ENCODE data around the gene MIDN.
A peak's percentile ranks its signal among the peaks of the same experiment; 100 is the strongest.

MIDN gene

DNA sequence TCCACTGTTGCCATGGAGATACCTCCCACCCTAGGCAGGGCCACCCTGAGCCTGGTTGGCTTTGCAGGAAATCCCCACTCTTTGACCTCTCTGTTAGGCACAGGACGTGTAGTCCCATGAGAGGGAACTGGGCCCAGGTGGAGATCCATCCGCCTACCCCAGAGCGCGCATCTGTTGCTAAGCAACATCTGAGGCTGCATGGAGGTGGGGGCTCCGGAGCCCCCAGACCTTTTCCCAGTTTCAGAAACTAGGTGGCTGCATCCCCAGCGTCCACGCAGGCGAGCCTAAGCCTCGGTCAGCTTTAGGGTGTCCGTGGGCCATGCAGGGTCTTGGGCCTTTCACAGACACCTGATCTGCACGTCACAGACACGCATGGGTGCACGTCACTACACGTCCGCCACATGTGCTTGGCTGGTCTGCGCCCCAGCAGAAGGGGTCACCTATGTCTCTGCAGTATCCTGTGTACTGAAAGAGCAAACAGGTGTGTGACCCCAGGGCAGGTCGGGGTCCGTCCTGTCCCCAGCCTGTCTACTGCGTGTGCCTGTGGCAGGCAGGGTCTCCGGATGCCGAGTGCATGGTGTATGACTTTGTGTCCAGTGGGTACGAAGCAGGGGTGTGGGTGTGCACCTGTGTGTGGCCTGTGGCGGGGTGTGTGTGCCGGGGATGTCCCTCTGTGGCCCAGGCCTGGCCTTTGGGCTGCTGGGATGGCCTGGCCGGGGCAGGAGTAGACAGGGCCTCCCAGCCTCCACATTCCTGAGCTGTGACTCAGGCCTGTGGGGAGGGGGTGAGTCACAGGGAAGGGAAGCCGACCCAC is 16.6 kb downstream of the MIDN start:
- peak overlapping the region; percentile 2 for H4K8ac ChIP-seq (ENCODE audit: low read depth, low read length)
- H3K9me3 ChIP-seq (ENCODE audit: insufficient read depth, low read depth, low read length): no peaks in the 10 kb centered on the region
- H2AK5ac ChIP-seq (ENCODE audit: low read length): peak overlapping the region; percentile 16
- no peak overlapping the region for H4K12ac ChIP-seq (ENCODE audit: low read depth, low read length)
- no peak overlapping the region for H3K9ac ChIP-seq (ENCODE audit: low read length)
- peaks cover 43% of the 10 kb centered on the region for H3K79me1 ChIP-seq (ENCODE audit: low read length)
- H2BK12ac ChIP-seq (ENCODE audit: low read length): peak overlapping the region; percentile 71
- H3K36me3 ChIP-seq (ENCODE audit: control insufficient read depth in 1 of 2, insufficient read depth in 2 of 2, low read length in 2 of 2): no peaks in the 10 kb centered on the region
- no peaks in the 10 kb centered on the region for H3K27me3 ChIP-seq (ENCODE audit: insufficient read depth, low read length)
- no peak overlapping the region for H3K4ac ChIP-seq (ENCODE audit: low read depth, low read length)
- peak; percentile 86 to 92 for DNase-seq
- H3K14ac ChIP-seq (ENCODE audit: low read length): peak overlapping the region; percentile 23
- H3K4me2 ChIP-seq (ENCODE audit: low read length): peak overlapping the region; percentile 22
- H3K79me2 ChIP-seq (ENCODE audit: control insufficient read depth, insufficient read depth, low read length, poor library complexity): peaks cover 13% of the 10 kb centered on the region
- H3K4me3 ChIP-seq (ENCODE audit: low read depth, low read length): no peak overlapping the region
- peak overlapping the region; percentile 21 for H3K18ac ChIP-seq (ENCODE audit: low read length)
- peak overlapping the region; percentile 58 for H4K91ac ChIP-seq (ENCODE audit: low read depth, low read length)
- H3K23ac ChIP-seq (ENCODE audit: low read length): no peak overlapping the region
- no peak overlapping the region for H2AFZ ChIP-seq (ENCODE audit: insufficient read depth, low read length, poor library complexity)
- H3K27ac ChIP-seq (ENCODE audit: low read depth, low read length): peak overlapping the region; percentile 43
- H2BK120ac ChIP-seq (ENCODE audit: insufficient read depth, low read length, poor library complexity): peak overlapping the region; percentile 20
- H2BK5ac ChIP-seq (ENCODE audit: low read depth, low read length, poor library complexity): peak overlapping the region; percentile 1
- no CpG with 5 or more reads among the region's 26 CpGs for WGBS (ENCODE audit: extremely low coverage, insufficient coverage, insufficient read length)
- peaks cover 49 to 60% of the 10 kb centered on the region in 2 experiments for H3K4me1 ChIP-seq (ENCODE audit: control insufficient read depth in 1 of 2, insufficient read depth in 2 of 2, low read length in 2 of 2)

DNA sequence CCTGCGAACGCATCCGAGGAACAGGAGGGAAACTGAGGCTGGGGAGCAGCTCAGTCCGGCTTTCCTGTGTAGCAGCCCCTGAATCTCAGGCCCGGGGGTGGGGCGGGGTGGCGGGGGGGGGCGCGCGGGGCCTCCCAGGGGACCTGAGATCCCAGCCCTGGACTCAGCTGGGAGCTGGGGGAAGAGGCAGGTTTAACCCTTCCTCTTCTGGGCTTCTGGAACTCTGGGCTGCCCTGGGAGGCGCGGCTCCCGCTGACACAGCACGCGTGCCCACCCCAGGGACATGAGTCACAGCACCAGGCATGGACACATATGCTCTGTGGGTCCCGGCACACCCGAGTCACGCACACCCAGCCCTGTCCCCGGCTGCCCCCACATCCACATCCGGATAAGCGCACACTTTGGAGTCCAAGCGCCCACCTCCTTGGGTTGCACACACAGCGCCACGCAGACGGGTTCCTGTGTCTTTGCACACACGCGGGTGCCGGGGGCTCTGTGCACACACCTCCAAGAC is 17.3 kb downstream of the MIDN start:
- Histone ChIP-seq H3K79me2 (ENCODE audit: control insufficient read depth, insufficient read depth, low read length, poor library complexity) (peaks cover 15% of the 10 kb centered on the region), H2AK5ac (ENCODE audit: low read length) (peak overlapping the region; percentile 87), H3K9me3 (ENCODE audit: insufficient read depth, low read depth, low read length) (no peaks in the 10 kb centered on the region), H4K91ac (ENCODE audit: low read depth, low read length) (peak overlapping the region; percentile 73), H4K12ac (ENCODE audit: low read depth, low read length) (peak overlapping the region; percentile 31), H2BK5ac (ENCODE audit: low read depth, low read length, poor library complexity) (peak overlapping the region; percentile 71), H2BK120ac (ENCODE audit: insufficient read depth, low read length, poor library complexity) (peak overlapping the region; percentile 28), H3K27ac (ENCODE audit: low read depth, low read length) (peak overlapping the region; percentile 81), H3K9ac (ENCODE audit: low read length) (no peak overlapping the region), H3K14ac (ENCODE audit: low read length) (peak overlapping the region; percentile 75), H3K18ac (ENCODE audit: low read length) (peak overlapping the region; percentile 85), H2BK12ac (ENCODE audit: low read length) (peak overlapping the region; percentile 92), H3K36me3 (ENCODE audit: control insufficient read depth in 1 of 2, insufficient read depth in 2 of 2, low read length in 2 of 2) (peaks cover 0 to under 1% of the 10 kb centered on the region in 2 experiments), H3K4me1 (ENCODE audit: control insufficient read depth in 1 of 2, insufficient read depth in 2 of 2, low read length in 2 of 2) (peaks cover 46 to 57% of the 10 kb centered on the region in 2 experiments), H3K27me3 (ENCODE audit: insufficient read depth, low read length) (no peaks in the 10 kb centered on the region), H3K23ac (ENCODE audit: low read length) (no peak overlapping the region), H3K79me1 (ENCODE audit: low read length) (peaks cover 42% of the 10 kb centered on the region), H3K4ac (ENCODE audit: low read depth, low read length) (peak overlapping the region; percentile 46), H3K4me3 (ENCODE audit: low read depth, low read length) (peak overlapping the region; percentile 31), H2AFZ (ENCODE audit: insufficient read depth, low read length, poor library complexity) (peak overlapping the region; percentile 4), H4K8ac (ENCODE audit: low read depth, low read length) (peak overlapping the region; percentile 68), H3K4me2 (ENCODE audit: low read length) (peak overlapping the region; percentile 84)
- peak; percentile 54 to 56 for DNase-seq
- WGBS (ENCODE audit: extremely low coverage, insufficient coverage, insufficient read length): no CpG with 5 or more reads among the region's 28 CpGs

DNA sequence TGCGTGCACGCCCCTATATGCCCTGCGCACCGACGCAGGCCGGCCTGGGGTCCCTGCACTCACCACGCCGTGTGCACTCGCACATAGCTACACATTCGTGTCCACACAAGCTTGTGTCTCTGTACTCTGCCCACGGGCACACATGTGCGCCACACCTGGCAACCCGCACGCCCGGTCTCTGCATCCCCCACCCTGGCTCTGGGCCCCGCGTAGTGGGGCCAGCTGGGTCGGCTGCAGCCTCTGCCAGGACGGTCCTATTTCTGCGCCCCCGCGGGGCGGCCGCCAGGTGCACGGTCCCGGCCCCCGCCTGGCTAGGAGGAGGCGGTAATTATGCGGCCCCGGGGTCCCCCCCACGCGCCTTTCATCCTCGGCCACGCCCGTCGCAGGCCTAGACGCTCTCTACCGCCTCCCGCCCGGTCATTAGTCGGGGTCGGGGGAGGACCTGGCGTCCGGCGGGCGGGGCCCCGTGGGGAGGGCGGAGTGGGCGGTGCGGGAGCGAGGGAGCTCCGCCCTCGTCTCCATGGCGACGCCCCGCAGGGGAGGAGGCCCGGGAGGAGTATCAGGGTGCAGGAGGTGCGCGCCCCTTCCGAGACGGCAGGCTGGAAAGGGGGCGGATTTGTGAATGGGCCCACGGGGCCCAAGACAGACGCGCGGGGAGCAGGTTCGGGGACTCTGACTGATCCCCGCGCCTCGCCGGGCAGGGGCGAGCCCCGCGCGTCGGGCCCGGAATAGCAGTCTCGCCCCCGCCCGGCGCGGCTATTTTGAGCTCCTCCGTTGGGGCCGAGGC is 17.9 kb downstream of the MIDN start:
- H3K4me2 ChIP-seq (ENCODE audit: low read length): peak overlapping the region; percentile 84
- peak overlapping the region; percentile 85 for H3K18ac ChIP-seq (ENCODE audit: low read length)
- DNase-seq: peak; percentile 74 to 93
- no peaks in the 10 kb centered on the region for H3K27me3 ChIP-seq (ENCODE audit: insufficient read depth, low read length)
- H3K79me1 ChIP-seq (ENCODE audit: low read length): peaks cover 39% of the 10 kb centered on the region
- H4K8ac ChIP-seq (ENCODE audit: low read depth, low read length): peak overlapping the region; percentile 68
- peak overlapping the region; percentile 92 for H2BK12ac ChIP-seq (ENCODE audit: low read length)
- peak overlapping the region; percentile 46 for H3K4ac ChIP-seq (ENCODE audit: low read depth, low read length)
- peak overlapping the region; percentile 73 for H4K91ac ChIP-seq (ENCODE audit: low read depth, low read length)
- H2AK5ac ChIP-seq (ENCODE audit: low read length): peak overlapping the region; percentile 87
- peaks cover 49 to 55% of the 10 kb centered on the region in 2 experiments for H3K4me1 ChIP-seq (ENCODE audit: control insufficient read depth in 1 of 2, insufficient read depth in 2 of 2, low read length in 2 of 2)
- H3K27ac ChIP-seq (ENCODE audit: low read depth, low read length): peak overlapping the region; percentile 81
- H3K4me3 ChIP-seq (ENCODE audit: low read depth, low read length): peak overlapping the region; percentile 70
- H4K12ac ChIP-seq (ENCODE audit: low read depth, low read length): peak overlapping the region; percentile 31
- H3K9me3 ChIP-seq (ENCODE audit: insufficient read depth, low read depth, low read length): no peaks in the 10 kb centered on the region
- WGBS (ENCODE audit: extremely low coverage, insufficient coverage, insufficient read length): no CpG with 5 or more reads among the region's 84 CpGs
- peak overlapping the region; percentile 71 for H2BK5ac ChIP-seq (ENCODE audit: low read depth, low read length, poor library complexity)
- H3K79me2 ChIP-seq (ENCODE audit: control insufficient read depth, insufficient read depth, low read length, poor library complexity): peaks cover 13% of the 10 kb centered on the region
- H2AFZ ChIP-seq (ENCODE audit: insufficient read depth, low read length, poor library complexity): peak overlapping the region; percentile 37
- peak overlapping the region; percentile 28 for H2BK120ac ChIP-seq (ENCODE audit: insufficient read depth, low read length, poor library complexity)
- H3K14ac ChIP-seq (ENCODE audit: low read length): peak overlapping the region; percentile 75
- H3K36me3 ChIP-seq (ENCODE audit: control insufficient read depth in 1 of 2, insufficient read depth in 2 of 2, low read length in 2 of 2): peaks cover 6 to 7% of the 10 kb centered on the region in 2 experiments
- H3K9ac ChIP-seq (ENCODE audit: low read length): no peak overlapping the region
- no peak overlapping the region for H3K23ac ChIP-seq (ENCODE audit: low read length)

DNA sequence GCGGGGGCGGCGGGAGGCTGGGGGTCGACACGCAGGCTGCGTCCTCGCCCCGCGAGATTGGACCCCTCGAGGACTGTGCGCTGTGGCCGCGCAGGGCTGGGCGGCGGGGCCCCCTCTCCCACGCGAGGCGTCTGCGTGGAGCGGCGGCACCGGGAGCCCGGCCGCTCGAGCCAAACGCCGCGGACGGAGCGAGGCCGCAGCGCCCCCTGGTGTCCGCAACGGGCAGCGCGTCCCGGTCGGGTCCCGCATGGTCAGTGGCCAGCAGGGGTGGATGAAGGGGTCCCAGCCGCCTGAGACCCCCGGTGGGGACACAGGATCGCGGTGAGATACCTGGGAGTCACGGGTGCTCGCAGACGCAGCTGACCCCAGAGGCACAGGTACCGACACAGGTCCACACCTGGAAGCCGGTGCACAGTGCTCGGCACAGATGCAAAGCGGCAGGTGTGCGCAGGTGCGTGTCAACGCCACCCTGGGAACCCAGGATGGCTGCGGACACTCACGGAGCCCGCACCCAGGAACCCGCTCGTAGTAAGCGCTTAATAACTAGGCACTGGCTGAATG is 18.6 kb downstream of the MIDN start:
- Histone ChIP-seq H4K12ac (ENCODE audit: low read depth, low read length) (no peak overlapping the region), H3K4ac (ENCODE audit: low read depth, low read length) (no peak overlapping the region), H3K14ac (ENCODE audit: low read length) (no peak overlapping the region), H3K27me3 (ENCODE audit: insufficient read depth, low read length) (no peaks in the 10 kb centered on the region), H2BK5ac (ENCODE audit: low read depth, low read length, poor library complexity) (no peak overlapping the region), H4K91ac (ENCODE audit: low read depth, low read length) (no peak overlapping the region), H3K23ac (ENCODE audit: low read length) (no peak overlapping the region), H2AK5ac (ENCODE audit: low read length) (no peak overlapping the region), H3K79me1 (ENCODE audit: low read length) (peaks cover 32% of the 10 kb centered on the region), H3K36me3 (ENCODE audit: control insufficient read depth in 1 of 2, insufficient read depth in 2 of 2, low read length in 2 of 2) (peaks cover 13% of the 10 kb centered on the region in 2 experiments), H2AFZ (ENCODE audit: insufficient read depth, low read length, poor library complexity) (peak overlapping the region; percentile 37), H2BK12ac (ENCODE audit: low read length) (no peak overlapping the region), H3K18ac (ENCODE audit: low read length) (no peak overlapping the region), H4K8ac (ENCODE audit: low read depth, low read length) (peak overlapping the region; percentile 34), H3K79me2 (ENCODE audit: control insufficient read depth, insufficient read depth, low read length, poor library complexity) (peaks cover 13% of the 10 kb centered on the region), H3K27ac (ENCODE audit: low read depth, low read length) (no peak overlapping the region), H3K9ac (ENCODE audit: low read length) (no peak overlapping the region), H3K4me1 (ENCODE audit: control insufficient read depth in 1 of 2, insufficient read depth in 2 of 2, low read length in 2 of 2) (peaks cover 43 to 48% of the 10 kb centered on the region in 2 experiments), H2BK120ac (ENCODE audit: insufficient read depth, low read length, poor library complexity) (no peak overlapping the region), H3K9me3 (ENCODE audit: insufficient read depth, low read depth, low read length) (no peaks in the 10 kb centered on the region), H3K4me2 (ENCODE audit: low read length) (peak overlapping the region; percentile 84), H3K4me3 (ENCODE audit: low read depth, low read length) (peak overlapping the region; percentile 70)
- no CpG with 5 or more reads among the region's 59 CpGs for WGBS (ENCODE audit: extremely low coverage, insufficient coverage, insufficient read length)
- DNase-seq: peak; percentile 51 to 85

All from trophoblast cell (in vitro differentiated cells and primary cell).